K562 (cell line): ENCODE measurements around the gene DLK1. TPM values are rescaled to one million over a fixed set of nuclear protein-coding genes. Genes with fewer than 3 reads are reported as not detected.
A peak's percentile ranks its signal among the peaks of the same experiment; 100 is the strongest.

Experiments used
- CBX1 ChIP-seq: sonication (generic); IDR thresholded peaks from 2 replicates; pipeline ENCODE4 v1.6.1; 2016; ENCODE audit warnings: antibody characterized with exemption, low read depth, mild to moderate bottlenecking
- MAFF ChIP-seq: IDR thresholded peaks from 2 replicates; pipeline ENCODE4 v1.6.1; 2012; ENCODE audit warnings: low read length, improper control_type of control experiment
- MEF2A ChIP-seq: IDR thresholded peaks from 2 replicates; pipeline ENCODE4 v1.6.1; 2011; ENCODE audit warnings: low read depth, mild to moderate bottlenecking, low read length, moderate library complexity; ENCODE audit not compliant: control insufficient read depth
- SOX6 ChIP-seq: fragments of 450-650 bp; IDR thresholded peaks from 2 replicates; pipeline ENCODE4 v1.6.1; 2014; ENCODE audit warnings: mild to moderate bottlenecking
- ZBTB2 ChIP-seq: fragments of 450-650 bp; IDR thresholded peaks from 2 replicates; pipeline ENCODE4 v1.6.1; 2016; ENCODE audit warnings: antibody characterized with exemption
- ZNF780A ChIP-seq: fragments of 250-450 bp; sonication (Bioruptor Pico); IDR thresholded peaks from 2 replicates; pipeline ENCODE4 v1.5.0; 2021; ENCODE audit warnings: mild to moderate bottlenecking
- polyA plus RNA-seq, 8 experiments: library from polyadenylated mRNA; depleted of rRNA in 4 of 8; stranded (reverse) in 5 of 8; unstranded in 3 of 8; fragments of >200 nt; fragmentation: Nextera tagmentation in 2 of 8; fragmentation: Illumina TruSeq in 1 of 8; extraction: Ambion mirVana in 2 of 8; extraction: Trizol in 1 of 8; gene quantifications; 2 replicates each; pipeline versions ENCODE4 v1.2.1 to v1.2.3, GENCODE V29; 2011 to 2014; ENCODE audit warnings: inconsistent platforms in 1 of 8, missing spikeins in 1 of 8
- total RNA-seq, 7 experiments: library from RNA; depleted of rRNA in 6 of 7; stranded (reverse); fragments of >200 nt in 6 of 7; fragmentation: Illumina TruSeq in 2 of 7; extraction: Trizol in 2 of 7; gene quantifications; 2 replicates each; pipeline versions ENCODE4 v1.2.1 to v1.2.3, GENCODE V29; 2011 to 2021; ENCODE audit warnings: low replicate concordance in 1 of 7
- TF ChIP-seq, protein P1 (sequence below), 2 experiments: fragments of 450-650 bp in 1 of 2; IDR thresholded peaks; 2 replicates each; pipeline ENCODE4 v1.6.1; 2011 to 2017; ENCODE audit warnings: low read depth in 2 of 2, antibody characterized with exemption in 1 of 2, borderline replicate concordance in 1 of 2, low read length in 1 of 2, mild to moderate bottlenecking in 1 of 2, mixed read lengths in 1 of 2; ENCODE audit not compliant: control insufficient read depth in 1 of 2

Gene DLK1
- total and polyA plus RNA-seq, 9 of the 15 experiments (the other 6 are each of a cell fraction or from before 2014, with no cell fraction given): 4.4 to 97.2 (median 15.3) TPM

- TF ChIP-seq, protein P1, sequence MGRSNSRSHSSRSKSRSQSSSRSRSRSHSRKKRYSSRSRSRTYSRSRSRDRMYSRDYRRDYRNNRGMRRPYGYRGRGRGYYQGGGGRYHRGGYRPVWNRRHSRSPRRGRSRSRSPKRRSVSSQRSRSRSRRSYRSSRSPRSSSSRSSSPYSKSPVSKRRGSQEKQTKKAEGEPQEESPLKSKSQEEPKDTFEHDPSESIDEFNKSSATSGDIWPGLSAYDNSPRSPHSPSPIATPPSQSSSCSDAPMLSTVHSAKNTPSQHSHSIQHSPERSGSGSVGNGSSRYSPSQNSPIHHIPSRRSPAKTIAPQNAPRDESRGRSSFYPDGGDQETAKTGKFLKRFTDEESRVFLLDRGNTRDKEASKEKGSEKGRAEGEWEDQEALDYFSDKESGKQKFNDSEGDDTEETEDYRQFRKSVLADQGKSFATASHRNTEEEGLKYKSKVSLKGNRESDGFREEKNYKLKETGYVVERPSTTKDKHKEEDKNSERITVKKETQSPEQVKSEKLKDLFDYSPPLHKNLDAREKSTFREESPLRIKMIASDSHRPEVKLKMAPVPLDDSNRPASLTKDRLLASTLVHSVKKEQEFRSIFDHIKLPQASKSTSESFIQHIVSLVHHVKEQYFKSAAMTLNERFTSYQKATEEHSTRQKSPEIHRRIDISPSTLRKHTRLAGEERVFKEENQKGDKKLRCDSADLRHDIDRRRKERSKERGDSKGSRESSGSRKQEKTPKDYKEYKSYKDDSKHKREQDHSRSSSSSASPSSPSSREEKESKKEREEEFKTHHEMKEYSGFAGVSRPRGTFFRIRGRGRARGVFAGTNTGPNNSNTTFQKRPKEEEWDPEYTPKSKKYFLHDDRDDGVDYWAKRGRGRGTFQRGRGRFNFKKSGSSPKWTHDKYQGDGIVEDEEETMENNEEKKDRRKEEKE (IDR thresholded peaks at IDR 0.05; ENCODE audit: borderline replicate concordance in 1 of 2, control insufficient read depth in 1 of 2, low read depth in 2 of 2, low read length in 1 of 2): no peak
- no peak for TF ChIP-seq MAFF
- TF ChIP-seq SOX6: peak; percentile 84
- TF ChIP-seq CBX1: 0 out of 2 replicates have a peak, but pooled peaks have one; percentile 71
- peak; percentile 17; the same call in 1 of the 2 replicates for TF ChIP-seq ZBTB2
- no peak for TF ChIP-seq ZNF780A (CRISPR knock-in tag)
- no peak for TF ChIP-seq MEF2A
Observed at GRCh38 chr14:100771121-100771800, 44.6 kb downstream of the DLK1 start (continued).
